C4-2B (cell line): Measurements from ENCODE around the gene DOC2A.

Experiments used
- H3K27ac ChIP-seq: fragments of 450-650 bp; 2 replicates; pipeline ENCODE4 v1.5.1; 2017
- ZFX ChIP-seq: fragments of 450-650 bp; IDR thresholded peaks from 2 replicates; pipeline ENCODE4 v1.6.1; 2017
- TF ChIP-seq, protein P1 (sequence below): fragments of 450-650 bp; conservative IDR thresholded peaks from 2 replicates; pipeline ENCODE4 v1.5.1; 2017; ENCODE audit warnings: mild to moderate bottlenecking

The DOC2A gene

GRCh38 chr16:29990034-29990433 is 20.8 kb downstream of the DOC2A start:
- TF ChIP-seq, protein P1, sequence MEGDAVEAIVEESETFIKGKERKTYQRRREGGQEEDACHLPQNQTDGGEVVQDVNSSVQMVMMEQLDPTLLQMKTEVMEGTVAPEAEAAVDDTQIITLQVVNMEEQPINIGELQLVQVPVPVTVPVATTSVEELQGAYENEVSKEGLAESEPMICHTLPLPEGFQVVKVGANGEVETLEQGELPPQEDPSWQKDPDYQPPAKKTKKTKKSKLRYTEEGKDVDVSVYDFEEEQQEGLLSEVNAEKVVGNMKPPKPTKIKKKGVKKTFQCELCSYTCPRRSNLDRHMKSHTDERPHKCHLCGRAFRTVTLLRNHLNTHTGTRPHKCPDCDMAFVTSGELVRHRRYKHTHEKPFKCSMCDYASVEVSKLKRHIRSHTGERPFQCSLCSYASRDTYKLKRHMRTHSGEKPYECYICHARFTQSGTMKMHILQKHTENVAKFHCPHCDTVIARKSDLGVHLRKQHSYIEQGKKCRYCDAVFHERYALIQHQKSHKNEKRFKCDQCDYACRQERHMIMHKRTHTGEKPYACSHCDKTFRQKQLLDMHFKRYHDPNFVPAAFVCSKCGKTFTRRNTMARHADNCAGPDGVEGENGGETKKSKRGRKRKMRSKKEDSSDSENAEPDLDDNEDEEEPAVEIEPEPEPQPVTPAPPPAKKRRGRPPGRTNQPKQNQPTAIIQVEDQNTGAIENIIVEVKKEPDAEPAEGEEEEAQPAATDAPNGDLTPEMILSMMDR = no peak
- no peak for TF ChIP-seq ZFX
- no peak overlapping the region for H3K27ac ChIP-seq

DNA sequence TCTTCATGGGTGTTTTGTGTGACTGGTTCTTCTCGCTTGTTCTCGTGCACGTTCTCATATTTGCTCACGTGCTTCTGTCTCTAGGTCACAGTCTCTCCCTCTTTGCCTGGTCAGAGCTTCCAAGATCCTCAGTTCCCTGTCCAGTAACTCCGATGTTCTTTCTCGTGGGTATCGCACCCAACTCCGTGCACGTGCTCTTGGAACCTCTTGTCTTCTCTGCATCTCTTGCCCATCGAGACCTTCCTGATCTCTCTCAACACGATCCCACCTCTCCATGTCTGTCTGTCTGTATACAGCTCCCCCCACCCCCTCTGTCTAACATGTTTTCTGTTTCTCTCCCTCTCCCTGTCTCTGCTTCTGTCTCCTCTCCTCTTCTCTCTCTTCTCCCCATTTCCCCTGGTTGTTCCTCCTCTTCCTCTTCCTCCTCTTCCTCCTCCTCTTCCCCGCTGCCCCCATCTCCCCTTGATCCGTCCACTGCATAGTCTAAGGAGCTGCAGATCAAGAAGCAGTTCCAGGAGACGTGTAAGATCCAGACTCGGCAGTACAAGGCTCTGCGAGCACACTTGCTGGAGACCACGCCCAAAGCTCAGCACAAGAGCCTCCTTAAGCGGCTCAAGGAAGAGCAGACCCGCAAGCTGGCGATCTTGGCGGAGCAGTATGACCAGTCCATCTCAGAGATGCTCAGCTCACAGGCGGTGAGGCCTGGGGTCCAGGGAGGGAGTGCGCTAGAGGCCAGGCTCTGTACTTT is 21.5 kb downstream of the DOC2A start:
- TF ChIP-seq, protein P1 = no peak
- no peak for TF ChIP-seq ZFX
- H3K27ac ChIP-seq = no peak overlapping the region

DNA sequence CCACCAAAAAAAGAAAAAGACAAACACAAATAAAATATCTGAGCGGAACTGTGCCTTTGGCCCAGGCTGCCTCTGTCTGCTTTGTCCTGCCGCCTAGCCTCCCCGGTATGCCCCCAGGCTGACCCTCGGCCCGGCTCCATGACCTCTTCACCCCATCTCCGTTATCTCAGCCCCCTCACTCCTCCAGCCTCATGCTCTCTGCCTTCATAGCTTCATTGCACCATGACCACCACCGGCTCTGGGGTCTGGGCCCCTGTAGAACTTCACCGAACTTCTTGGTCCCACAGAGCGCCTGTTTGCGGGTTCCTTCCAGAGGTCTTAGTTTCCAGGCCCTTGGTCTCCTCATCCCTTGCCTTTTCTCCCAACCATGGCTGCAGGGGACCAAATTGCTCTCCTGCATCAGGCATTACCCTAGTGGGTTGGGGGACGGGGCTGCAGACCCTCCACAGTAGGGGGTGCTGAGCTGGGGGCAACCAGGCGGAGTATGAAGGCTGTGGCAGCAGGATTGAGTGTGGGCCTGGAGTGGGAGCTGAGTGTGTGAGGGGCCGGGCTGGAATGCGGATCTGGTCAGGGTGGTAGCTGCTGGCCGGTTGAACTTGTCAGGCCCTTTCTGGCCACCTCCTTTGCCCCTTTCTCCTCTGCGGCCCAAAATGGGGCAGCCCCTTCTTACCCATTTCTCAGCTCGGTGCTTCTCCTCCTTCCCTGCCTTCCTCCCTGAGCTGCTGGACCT is 22.3 kb downstream of the DOC2A start:
- H3K27ac ChIP-seq = no peak overlapping the region
- TF ChIP-seq, protein P1 = no peak
- no peak for TF ChIP-seq ZFX

DNA sequence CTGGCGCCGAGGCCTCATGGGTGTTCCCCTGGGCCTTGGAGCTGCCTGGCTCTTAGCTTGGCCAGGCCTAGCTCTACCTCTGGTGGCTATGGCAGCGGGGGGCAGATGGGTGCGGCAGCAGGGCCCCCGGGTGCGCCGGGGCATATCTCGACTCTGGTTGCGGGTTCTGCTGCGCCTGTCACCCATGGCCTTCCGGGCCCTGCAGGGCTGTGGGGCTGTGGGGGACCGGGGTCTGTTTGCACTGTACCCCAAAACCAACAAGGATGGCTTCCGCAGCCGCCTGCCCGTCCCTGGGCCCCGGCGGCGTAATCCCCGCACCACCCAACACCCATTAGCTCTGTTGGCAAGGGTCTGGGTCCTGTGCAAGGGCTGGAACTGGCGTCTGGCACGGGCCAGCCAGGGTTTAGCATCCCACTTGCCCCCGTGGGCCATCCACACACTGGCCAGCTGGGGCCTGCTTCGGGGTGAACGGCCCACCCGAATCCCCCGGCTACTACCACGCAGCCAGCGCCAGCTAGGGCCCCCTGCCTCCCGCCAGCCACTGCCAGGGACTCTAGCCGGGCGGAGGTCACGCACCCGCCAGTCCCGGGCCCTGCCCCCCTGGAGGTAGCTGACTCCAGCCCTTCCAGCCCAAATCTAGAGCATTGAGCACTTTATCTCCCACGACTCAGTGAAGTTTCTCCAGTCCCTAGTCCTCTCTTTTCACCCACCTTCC is 23.3 kb downstream of the DOC2A start:
- no peak overlapping the region for H3K27ac ChIP-seq
- TF ChIP-seq, protein P1 = no peak
- TF ChIP-seq ZFX = no peak

GRCh38 chr16:29986931-29987330 is 23.9 kb downstream of the DOC2A start:
- TF ChIP-seq, protein P1 = no peak
- no peak for TF ChIP-seq ZFX
- H3K27ac ChIP-seq = no peak overlapping the region

DNA sequence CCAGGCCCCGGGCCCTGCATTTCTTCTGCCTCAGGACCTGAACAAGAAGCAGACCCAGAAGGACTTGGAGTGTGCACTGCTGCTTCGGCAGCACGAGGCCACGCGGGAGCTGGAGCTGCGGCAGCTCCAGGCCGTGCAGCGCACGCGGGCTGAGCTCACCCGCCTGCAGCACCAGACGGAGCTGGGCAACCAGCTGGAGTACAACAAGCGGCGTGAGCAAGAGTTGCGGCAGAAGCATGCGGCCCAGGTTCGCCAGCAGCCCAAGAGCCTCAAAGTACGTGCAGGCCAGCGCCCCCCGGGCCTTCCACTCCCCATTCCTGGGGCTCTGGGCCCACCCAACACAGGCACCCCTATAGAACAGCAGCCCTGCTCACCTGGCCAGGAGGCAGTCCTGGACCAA is 24.6 kb downstream of the DOC2A start:
- no peak for TF ChIP-seq ZFX
- TF ChIP-seq, protein P1 = no peak
- H3K27ac ChIP-seq = no peak overlapping the region
